ENCODE results near the gene SENP1. TPM values are rescaled to one million over a fixed set of nuclear protein-coding genes. Genes with fewer than 3 reads are reported as not detected.

The SENP1 gene
- total RNA-seq, 1 experiment from 2014 or later = 28.8 TPM

GRCh38 chr12:47997321-47997720, 108.6 kb downstream of the SENP1 start:
- H3K36me3 Mint-ChIP-seq (ENCODE audit: insufficient read depth in 1 of 3, low read depth in 3 of 3) = no peaks in the 10 kb centered on the region
- Histone ChIP-seq H3K9ac (ENCODE audit: extremely low read depth, insufficient read length, low read length) (no peak overlapping the region), H2AFZ (ENCODE audit: low read length) (no peak overlapping the region), H3K27ac (ENCODE audit: insufficient read length, low read depth, low read length) (no peak overlapping the region), H3K79me1 (ENCODE audit: insufficient read depth, low read depth, low read length, poor library complexity, severe bottlenecking) (no peaks in the 10 kb centered on the region), H2BK15ac (ENCODE audit: low read depth, low read length) (no peak overlapping the region), H4K20me1 (ENCODE audit: control insufficient read depth, insufficient read depth, insufficient read length) (no peaks in the 10 kb centered on the region), H3K4ac (ENCODE audit: low read depth, low read length) (no peak overlapping the region), H2BK20ac (ENCODE audit: low read depth, low read length, poor library complexity, severe bottlenecking) (no peak overlapping the region), H3K4me1 (ENCODE audit: insufficient read depth, low read length) (no peaks in the 10 kb centered on the region), H3K9me3 (ENCODE audit: control insufficient read depth, low read depth, low read length) (no peaks in the 10 kb centered on the region), H2BK120ac (ENCODE audit: low read depth, low read length, poor library complexity, severe bottlenecking) (no peak overlapping the region), H3K56ac (ENCODE audit: insufficient read length, low read depth, low read length) (no peak overlapping the region), H3K23ac (ENCODE audit: insufficient read length, low read depth, low read length) (no peak overlapping the region), H2BK5ac (ENCODE audit: insufficient read length, low read length) (no peak overlapping the region), H3K4me2 (ENCODE audit: insufficient read depth, insufficient read length, low read length) (no peak overlapping the region), H3K27me3 (ENCODE audit: insufficient read depth, low read length) (peaks cover 38% of the 10 kb centered on the region; the same call in 1 of the 2 replicates), H3K79me2 (ENCODE audit: insufficient read depth, low read length) (no peaks in the 10 kb centered on the region), H3K14ac (ENCODE audit: insufficient read depth, low read length) (no peak overlapping the region), H4K8ac (replicated peaks; ENCODE audit: insufficient read length, low read depth, low read length) (no peak overlapping the region), H3K18ac (ENCODE audit: insufficient read length, low read depth, low read length) (no peak overlapping the region), H3T11ph (ENCODE audit: low read length) (no peak overlapping the region), H4K91ac (ENCODE audit: insufficient read length, low read depth, low read length) (no peak overlapping the region), H2AK5ac (ENCODE audit: insufficient read length, low read length) (no peak overlapping the region), H2BK12ac (ENCODE audit: insufficient read length, low read depth, low read length) (no peak overlapping the region), H3K23me2 (ENCODE audit: insufficient read length, low read depth, low read length, poor library complexity, severe bottlenecking) (peaks cover 14% of the 10 kb centered on the region), H4K5ac (ENCODE audit: insufficient read length, low read depth, low read length) (no peak overlapping the region)
- no peak for TF ChIP-seq CTCF (conservative IDR thresholded peaks at IDR 0.05)
- H3K4me1 Mint-ChIP-seq = peaks cover 25 to 36% of the 10 kb centered on the region in 2 experiments
- H3K4me3 Mint-ChIP-seq = no peak overlapping the region
- peaks cover 100% of the 10 kb centered on the region for H3K27me3 Mint-ChIP-seq (ENCODE audit: low read depth)
- WGBS (ENCODE audit: extremely low coverage, insufficient read length, low lambda C conversion rate) = no CpG with 5 or more reads among the region's 3 CpGs
- no peaks in the 10 kb centered on the region; a peak in 2 of 5 replicates for H3K9me3 Mint-ChIP-seq
- no peak overlapping the region for H3K27ac Mint-ChIP-seq
- DNase-seq = no peak
